Keratinocyte (primary cell): ENCODE measurements around the gene ZSWIM9. TPM values are rescaled to one million over a fixed set of nuclear protein-coding genes. Genes with fewer than 3 reads are reported as not detected.

Source experiments
- DNase-seq: peaks from one replicate; pipeline ENCODE4 v3.0.0-alpha.2; 2011; ENCODE audit warnings: low read depth, missing footprints, low spot score
- FAIRE-seq: peaks from 2 replicates; lab custom pipeline; 2011; peaks lifted over from hg19 to GRCh38; lab: Jason Lieb, UNC
- H2AFZ ChIP-seq: 2 replicates; pipeline ENCODE4 v1.6.0; 2012; ENCODE audit warnings: low read length, control low read depth, inconsistent platforms; ENCODE audit not compliant: control insufficient read depth
- H3K27ac ChIP-seq: 2 replicates; pipeline ENCODE4 v1.5.1; 2011; ENCODE audit warnings: low read length; ENCODE audit not compliant: control insufficient read depth, insufficient read depth
- H3K27me3 ChIP-seq: 3 replicates; pipeline ENCODE4 v1.6.0; 2011; ENCODE audit warnings: low read length; ENCODE audit not compliant: control insufficient read depth, insufficient read depth; ENCODE audit errors: extremely low read depth
- H3K36me3 ChIP-seq, 2 experiments: 2 replicates in 1 of 2; 3 replicates in 1 of 2; pipeline ENCODE4 v1.5.1; 2011; ENCODE audit warnings: low read length in 2 of 2, mild to moderate bottlenecking in 1 of 2; ENCODE audit not compliant: control insufficient read depth in 2 of 2, insufficient read depth in 2 of 2; ENCODE audit errors: extremely low read depth in 1 of 2
- H3K4me1 ChIP-seq: 3 replicates; pipeline ENCODE4 v1.5.1; 2011; ENCODE audit warnings: low read length; ENCODE audit not compliant: control insufficient read depth, insufficient read depth; ENCODE audit errors: extremely low read depth
- H3K4me2 ChIP-seq: 3 replicates; pipeline ENCODE4 v1.6.0; 2011; ENCODE audit warnings: low read depth, low read length; ENCODE audit not compliant: control insufficient read depth, insufficient read depth; ENCODE audit errors: extremely low read depth
- H3K4me3 ChIP-seq, 3 experiments: fragments of 200-600 bp in 1 of 3; sonication (generic) in 1 of 3; 2 replicates in 2 of 3; 3 replicates in 1 of 3; pipeline ENCODE4 v1.5.1; 2011 to 2016; ENCODE audit warnings: low read length in 3 of 3, mild to moderate bottlenecking in 3 of 3, control low read depth in 2 of 3, inconsistent platforms in 1 of 3, low read depth in 1 of 3, mixed read lengths in 1 of 3, mixed run types in 1 of 3, moderate library complexity in 1 of 3; ENCODE audit not compliant: control insufficient read depth in 2 of 3, insufficient read depth in 2 of 3; ENCODE audit errors: extremely low read depth in 1 of 3
- H3K79me2 ChIP-seq: 2 replicates; pipeline ENCODE4 v1.6.0; 2012; ENCODE audit warnings: low read length; ENCODE audit not compliant: control insufficient read depth, insufficient read depth
- H3K9ac ChIP-seq: 3 replicates; pipeline ENCODE4 v1.6.0; 2011; ENCODE audit warnings: low read length; ENCODE audit not compliant: control insufficient read depth, insufficient read depth; ENCODE audit errors: extremely low read depth
- H3K9me1 ChIP-seq: 3 replicates; pipeline ENCODE4 v1.6.0; 2011; ENCODE audit warnings: low read length; ENCODE audit not compliant: control insufficient read depth, insufficient read depth; ENCODE audit errors: extremely low read depth
- H3K9me3 ChIP-seq: 2 replicates; pipeline ENCODE4 v1.5.1; 2012; ENCODE audit warnings: low read depth, low read length; ENCODE audit not compliant: control insufficient read depth
- H4K20me1 ChIP-seq: 3 replicates; pipeline ENCODE4 v1.6.0; 2011; ENCODE audit warnings: low read length; ENCODE audit not compliant: control insufficient read depth, insufficient read depth; ENCODE audit errors: extremely low read depth
- EZH2 ChIP-seq: IDR thresholded peaks from one replicate; pipeline ENCODE4 v1.6.1; 2012; ENCODE audit warnings: inconsistent platforms, mild to moderate bottlenecking, low read length, moderate library complexity
- dilution Hi-C: fragments of 300-500 bp; cut with MboI; formaldehyde crosslinking; loops from one replicate; pipeline ENCODE4 v1.7.0; 2020; ENCODE audit warnings: low sequenced_read_pairs; ENCODE audit not compliant: extremely low pct_ligation_motif_present
- polyA plus RNA-seq, 5 experiments: library from polyadenylated mRNA; depleted of rRNA in 3 of 5; stranded (reverse) in 3 of 5; stranded (forward) in 1 of 5; unstranded in 1 of 5; fragments of >200 nt; gene quantifications; 1 replicate in 1 of 5; 2 replicates in 3 of 5; 3 replicates in 1 of 5; pipeline versions ENCODE4 v1.2.1 to v1.2.3, GENCODE V29; 2011 to 2012; ENCODE audit warnings: missing spikeins in 2 of 5, low read depth in 1 of 5, low replicate concordance in 1 of 5
- TF ChIP-seq, protein P1 (sequence below), 3 experiments: IDR thresholded peaks in 1 of 3; conservative IDR thresholded peaks in 1 of 3; optimal IDR thresholded peaks in 1 of 3; 2 replicates in 2 of 3; 3 replicates in 1 of 3; pipeline versions ENCODE3 to v1.5.1; 2011; ENCODE audit warnings: low read length in 3 of 3, mild to moderate bottlenecking in 3 of 3, moderate library complexity in 2 of 3, control low read depth in 1 of 3, inconsistent platforms in 1 of 3; ENCODE audit not compliant: insufficient read depth in 2 of 3; ENCODE audit errors: extremely low read depth in 1 of 3

ZSWIM9 gene
- polyA plus RNA-seq, 1 donor (not counting 4 experiments of a cell fraction or from before 2014, with no cell fraction given) = 0.46 TPM

DNA sequence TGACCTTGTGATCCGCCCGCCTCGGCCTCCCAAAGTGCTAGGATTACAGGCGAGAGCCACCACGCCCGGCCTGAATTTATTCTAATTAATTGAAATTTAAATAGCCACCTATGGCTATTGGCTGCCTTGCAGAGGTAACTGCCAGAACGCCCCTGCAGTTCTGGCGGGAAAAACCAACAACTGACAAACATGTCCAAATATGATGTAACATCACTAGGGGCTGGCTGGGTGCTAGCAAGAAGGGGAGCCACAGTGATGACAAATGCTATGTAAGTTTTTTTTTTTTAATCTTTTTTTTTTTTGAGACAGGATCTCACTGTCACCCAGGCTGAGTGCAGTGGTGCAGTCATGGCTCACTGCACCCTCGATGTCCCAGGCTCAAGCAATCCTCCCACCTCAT, 12.9 kb downstream of the ZSWIM9 start:
- no peak overlapping the region for H2AFZ ChIP-seq
- H3K9me3 ChIP-seq = no peaks in the 10 kb centered on the region
- H3K4me1 ChIP-seq = no peaks in the 10 kb centered on the region
- FAIRE-seq = no peak
- dilution Hi-C loops = no loop called here
- no peak for TF ChIP-seq EZH2
- TF ChIP-seq, protein P1, sequence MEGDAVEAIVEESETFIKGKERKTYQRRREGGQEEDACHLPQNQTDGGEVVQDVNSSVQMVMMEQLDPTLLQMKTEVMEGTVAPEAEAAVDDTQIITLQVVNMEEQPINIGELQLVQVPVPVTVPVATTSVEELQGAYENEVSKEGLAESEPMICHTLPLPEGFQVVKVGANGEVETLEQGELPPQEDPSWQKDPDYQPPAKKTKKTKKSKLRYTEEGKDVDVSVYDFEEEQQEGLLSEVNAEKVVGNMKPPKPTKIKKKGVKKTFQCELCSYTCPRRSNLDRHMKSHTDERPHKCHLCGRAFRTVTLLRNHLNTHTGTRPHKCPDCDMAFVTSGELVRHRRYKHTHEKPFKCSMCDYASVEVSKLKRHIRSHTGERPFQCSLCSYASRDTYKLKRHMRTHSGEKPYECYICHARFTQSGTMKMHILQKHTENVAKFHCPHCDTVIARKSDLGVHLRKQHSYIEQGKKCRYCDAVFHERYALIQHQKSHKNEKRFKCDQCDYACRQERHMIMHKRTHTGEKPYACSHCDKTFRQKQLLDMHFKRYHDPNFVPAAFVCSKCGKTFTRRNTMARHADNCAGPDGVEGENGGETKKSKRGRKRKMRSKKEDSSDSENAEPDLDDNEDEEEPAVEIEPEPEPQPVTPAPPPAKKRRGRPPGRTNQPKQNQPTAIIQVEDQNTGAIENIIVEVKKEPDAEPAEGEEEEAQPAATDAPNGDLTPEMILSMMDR (optimal IDR thresholded peaks at IDR 0.05 in 1 of 3, IDR thresholded peaks at IDR 0.05 in 1 of 3, conservative IDR thresholded peaks at IDR 0.05 in 1 of 3; ENCODE audit: extremely low read depth in 1 of 3, insufficient read depth in 2 of 3, low read length in 3 of 3) = no peak
- no peaks in the 10 kb centered on the region for H3K27me3 ChIP-seq
- no peaks in the 10 kb centered on the region for H4K20me1 ChIP-seq
- H3K4me2 ChIP-seq = no peak overlapping the region
- H3K27ac ChIP-seq = no peak overlapping the region
- H3K4me3 ChIP-seq = no peak overlapping the region
- no peak overlapping the region for H3K9ac ChIP-seq
- DNase-seq = no peak
- H3K36me3 ChIP-seq = peaks cover 0 to 5% of the 10 kb centered on the region in 2 experiments
- no peaks in the 10 kb centered on the region for H3K9me1 ChIP-seq
- no peaks in the 10 kb centered on the region for H3K79me2 ChIP-seq

DNA sequence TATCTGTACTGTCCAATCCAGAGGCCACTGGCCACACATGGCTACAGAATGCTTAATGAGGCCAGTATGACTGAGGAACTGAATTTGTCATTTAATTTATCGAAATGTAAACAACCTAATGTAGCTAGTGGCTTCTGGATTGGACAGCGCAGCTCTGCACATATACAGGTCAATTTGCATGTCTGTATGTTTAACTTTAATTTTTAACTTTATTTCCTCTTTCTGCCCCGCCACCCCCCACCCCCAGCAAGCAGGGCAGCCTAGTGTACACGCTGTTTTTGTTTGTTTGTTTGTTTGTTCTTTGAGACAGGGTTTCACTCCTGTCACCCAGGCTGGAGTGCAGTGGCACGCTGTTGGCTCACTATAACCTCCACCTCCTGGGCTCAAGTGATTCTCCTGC, 15.5 kb downstream of the ZSWIM9 start:
- H3K9me3 ChIP-seq = no peaks in the 10 kb centered on the region
- DNase-seq = no peak
- H3K79me2 ChIP-seq = no peaks in the 10 kb centered on the region
- H3K4me2 ChIP-seq = no peak overlapping the region
- no peaks in the 10 kb centered on the region for H3K9me1 ChIP-seq
- H3K9ac ChIP-seq = no peak overlapping the region
- H3K4me3 ChIP-seq = no peak overlapping the region
- H4K20me1 ChIP-seq = no peaks in the 10 kb centered on the region
- H3K27me3 ChIP-seq = no peaks in the 10 kb centered on the region
- TF ChIP-seq, protein P1 (optimal IDR thresholded peaks at IDR 0.05 in 1 of 3, IDR thresholded peaks at IDR 0.05 in 1 of 3, conservative IDR thresholded peaks at IDR 0.05 in 1 of 3; ENCODE audit: extremely low read depth in 1 of 3, insufficient read depth in 2 of 3, low read length in 3 of 3) = no peak
- no peak for TF ChIP-seq EZH2
- no peak for FAIRE-seq
- H3K4me1 ChIP-seq = no peaks in the 10 kb centered on the region
- no peak overlapping the region for H2AFZ ChIP-seq
- dilution Hi-C loops = no loop called here
- no peak overlapping the region for H3K27ac ChIP-seq
- H3K36me3 ChIP-seq = peaks cover 0 to 5% of the 10 kb centered on the region in 2 experiments
